ENCODE data around the gene POLD1.

DNA sequence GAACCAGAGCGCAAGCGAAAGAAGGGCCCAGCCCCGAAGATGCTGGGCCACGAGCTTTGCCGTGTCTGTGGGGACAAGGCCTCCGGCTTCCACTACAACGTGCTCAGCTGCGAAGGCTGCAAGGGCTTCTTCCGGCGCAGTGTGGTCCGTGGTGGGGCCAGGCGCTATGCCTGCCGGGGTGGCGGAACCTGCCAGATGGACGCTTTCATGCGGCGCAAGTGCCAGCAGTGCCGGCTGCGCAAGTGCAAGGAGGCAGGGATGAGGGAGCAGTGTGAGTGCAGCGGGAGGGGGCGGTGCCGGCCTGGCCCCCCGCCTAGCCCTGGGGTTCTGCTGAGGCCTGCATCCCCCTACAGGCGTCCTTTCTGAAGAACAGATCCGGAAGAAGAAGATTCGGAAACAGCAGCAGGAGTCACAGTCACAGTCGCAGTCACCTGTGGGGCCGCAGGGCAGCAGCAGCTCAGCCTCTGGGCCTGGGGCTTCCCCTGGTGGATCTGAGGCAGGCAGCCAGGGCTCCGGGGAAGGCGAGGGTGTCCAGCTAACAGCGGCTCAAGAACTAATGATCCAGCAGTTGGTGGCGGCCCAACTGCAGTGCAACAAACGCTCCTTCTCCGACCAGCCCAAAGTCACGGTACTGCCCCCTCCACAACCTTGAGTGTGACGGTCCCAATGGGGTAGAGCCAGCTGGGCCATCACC, 5.8 kb upstream of the POLD1 start:
- TF ChIP-seq, protein P1, sequence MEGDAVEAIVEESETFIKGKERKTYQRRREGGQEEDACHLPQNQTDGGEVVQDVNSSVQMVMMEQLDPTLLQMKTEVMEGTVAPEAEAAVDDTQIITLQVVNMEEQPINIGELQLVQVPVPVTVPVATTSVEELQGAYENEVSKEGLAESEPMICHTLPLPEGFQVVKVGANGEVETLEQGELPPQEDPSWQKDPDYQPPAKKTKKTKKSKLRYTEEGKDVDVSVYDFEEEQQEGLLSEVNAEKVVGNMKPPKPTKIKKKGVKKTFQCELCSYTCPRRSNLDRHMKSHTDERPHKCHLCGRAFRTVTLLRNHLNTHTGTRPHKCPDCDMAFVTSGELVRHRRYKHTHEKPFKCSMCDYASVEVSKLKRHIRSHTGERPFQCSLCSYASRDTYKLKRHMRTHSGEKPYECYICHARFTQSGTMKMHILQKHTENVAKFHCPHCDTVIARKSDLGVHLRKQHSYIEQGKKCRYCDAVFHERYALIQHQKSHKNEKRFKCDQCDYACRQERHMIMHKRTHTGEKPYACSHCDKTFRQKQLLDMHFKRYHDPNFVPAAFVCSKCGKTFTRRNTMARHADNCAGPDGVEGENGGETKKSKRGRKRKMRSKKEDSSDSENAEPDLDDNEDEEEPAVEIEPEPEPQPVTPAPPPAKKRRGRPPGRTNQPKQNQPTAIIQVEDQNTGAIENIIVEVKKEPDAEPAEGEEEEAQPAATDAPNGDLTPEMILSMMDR (conservative IDR thresholded peaks at IDR 0.05; ENCODE audit: low read depth, low read length) = no peak
- TF ChIP-seq EZH2 (IDR thresholded peaks at IDR 0.05; ENCODE audit: borderline replicate concordance, low read depth, low read length, poor library complexity, severe bottlenecking) = no peak

Data from A673 (cell line).